ENCODE results near the gene SLC6A12. TPM values are rescaled to one million over a fixed set of nuclear protein-coding genes. Genes with fewer than 3 reads are reported as not detected.

SLC6A12 gene
- total RNA-seq, 2 donors from 2014 or later: 0.70 to 1.3 TPM

- no peak for ATAC-seq (replicated peaks in 1 of 2)
- no peaks in the 10 kb centered on the region for H3K4me1 Mint-ChIP-seq (ENCODE audit: low read depth)
- no peak for DNase-seq
- no peak overlapping the region for H3K4me3 Mint-ChIP-seq
- H3K9me3 Mint-ChIP-seq: no peaks in the 10 kb centered on the region
- no peaks in the 10 kb centered on the region for H3K36me3 Mint-ChIP-seq (ENCODE audit: insufficient read depth in 2 of 2)
- H3K27me3 Mint-ChIP-seq (ENCODE audit: low read depth): peaks cover 67% of the 10 kb centered on the region
- H3K27ac Mint-ChIP-seq: no peak overlapping the region
Measured at GRCh38 chr12:209246-209645, 4.7 kb downstream of the SLC6A12 start.

GRCh38 chr12:208813-209212 lies 5.1 kb downstream of the SLC6A12 start:
- DNase-seq (no peak), ATAC-seq (replicated peaks in 1 of 2) (no peak)
- no peaks in the 10 kb centered on the region for H3K36me3 Mint-ChIP-seq (ENCODE audit: insufficient read depth in 2 of 2)
- no peaks in the 10 kb centered on the region for H3K4me1 Mint-ChIP-seq (ENCODE audit: low read depth)
- no peaks in the 10 kb centered on the region for H3K9me3 Mint-ChIP-seq
- peaks cover 70% of the 10 kb centered on the region for H3K27me3 Mint-ChIP-seq (ENCODE audit: low read depth)
- no peak overlapping the region for H3K4me3 Mint-ChIP-seq
- H3K27ac Mint-ChIP-seq: no peak overlapping the region

- H3K4me3 Mint-ChIP-seq: no peak overlapping the region
- H3K9me3 Mint-ChIP-seq: no peaks in the 10 kb centered on the region
- no peaks in the 10 kb centered on the region for H3K4me1 Mint-ChIP-seq (ENCODE audit: low read depth)
- H3K27ac Mint-ChIP-seq: no peak overlapping the region
- no peaks in the 10 kb centered on the region for H3K36me3 Mint-ChIP-seq (ENCODE audit: insufficient read depth in 2 of 2)
- no peak for DNase-seq
- peaks cover 61% of the 10 kb centered on the region for H3K27me3 Mint-ChIP-seq (ENCODE audit: low read depth)
- ATAC-seq (replicated peaks in 1 of 2): no peak
Measured at GRCh38 chr12:207804-208203, 6.2 kb downstream of the SLC6A12 start.

GRCh38 chr12:206746-207440 lies 7.1 kb downstream of the SLC6A12 start:
- no peak for DNase-seq
- H3K4me3 Mint-ChIP-seq: no peak overlapping the region
- no peak overlapping the region for H3K27ac Mint-ChIP-seq
- ATAC-seq (replicated peaks in 1 of 2): no peak
- no peaks in the 10 kb centered on the region for H3K4me1 Mint-ChIP-seq (ENCODE audit: low read depth)
- peaks cover 64% of the 10 kb centered on the region for H3K27me3 Mint-ChIP-seq (ENCODE audit: low read depth)
- H3K9me3 Mint-ChIP-seq: no peaks in the 10 kb centered on the region
- H3K36me3 Mint-ChIP-seq (ENCODE audit: insufficient read depth in 2 of 2): no peaks in the 10 kb centered on the region

- DNase-seq: no peak
- no peaks in the 10 kb centered on the region for H3K9me3 Mint-ChIP-seq
- no peak overlapping the region for H3K27ac Mint-ChIP-seq
- no peak overlapping the region for H3K4me3 Mint-ChIP-seq
- H3K27me3 Mint-ChIP-seq (ENCODE audit: low read depth): peaks cover 61% of the 10 kb centered on the region
- H3K36me3 Mint-ChIP-seq (ENCODE audit: insufficient read depth in 2 of 2): no peaks in the 10 kb centered on the region
- H3K4me1 Mint-ChIP-seq (ENCODE audit: low read depth): no peaks in the 10 kb centered on the region
- ATAC-seq (replicated peaks in 1 of 2): no peak
Measured at GRCh38 chr12:205026-205425, 8.9 kb downstream of the SLC6A12 start.

GRCh38 chr12:204261-204678 lies 9.7 kb downstream of the SLC6A12 start:
- peaks cover 53% of the 10 kb centered on the region for H3K27me3 Mint-ChIP-seq (ENCODE audit: low read depth)
- H3K27ac Mint-ChIP-seq: no peak overlapping the region
- no peak overlapping the region for H3K4me3 Mint-ChIP-seq

GRCh38 chr12:203462-204260 lies 10.3 kb downstream of the SLC6A12 start:
- no peaks in the 10 kb centered on the region for H3K36me3 Mint-ChIP-seq (ENCODE audit: insufficient read depth in 2 of 2)
- H3K4me3 Mint-ChIP-seq: no peak overlapping the region
- peaks cover 47% of the 10 kb centered on the region for H3K27me3 Mint-ChIP-seq (ENCODE audit: low read depth)
- H3K9me3 Mint-ChIP-seq: no peaks in the 10 kb centered on the region
- DNase-seq: no peak
- ATAC-seq (replicated peaks in 1 of 2): no peak
- no peaks in the 10 kb centered on the region for H3K4me1 Mint-ChIP-seq (ENCODE audit: low read depth)
- H3K27ac Mint-ChIP-seq: no peak overlapping the region

More at GRCh38 chr12:204261-204678, 9.7 kb downstream of the SLC6A12 start:
- no peaks in the 10 kb centered on the region for H3K4me1 Mint-ChIP-seq (ENCODE audit: low read depth)
- no peaks in the 10 kb centered on the region for H3K9me3 Mint-ChIP-seq
- no peak for DNase-seq
- ATAC-seq (replicated peaks in 1 of 2): no peak
- H3K36me3 Mint-ChIP-seq (ENCODE audit: insufficient read depth in 2 of 2): no peaks in the 10 kb centered on the region

- H3K27me3 Mint-ChIP-seq (ENCODE audit: low read depth): peaks cover 47% of the 10 kb centered on the region
- DNase-seq: no peak
- no peak overlapping the region for H3K27ac Mint-ChIP-seq
- no peaks in the 10 kb centered on the region for H3K36me3 Mint-ChIP-seq (ENCODE audit: insufficient read depth in 2 of 2)
- no peaks in the 10 kb centered on the region for H3K9me3 Mint-ChIP-seq
- no peak overlapping the region for H3K4me3 Mint-ChIP-seq
- no peaks in the 10 kb centered on the region for H3K4me1 Mint-ChIP-seq (ENCODE audit: low read depth)
- ATAC-seq (replicated peaks in 1 of 2): no peak
Measured at GRCh38 chr12:203074-203461, 10.9 kb downstream of the SLC6A12 start.

GRCh38 chr12:202081-202731 lies 11.8 kb downstream of the SLC6A12 start:
- Mint-ChIP-seq H3K9me3 (peaks cover 0 to 2% of the 10 kb centered on the region in 2 donors), H3K36me3 (ENCODE audit: insufficient read depth in 2 of 2) (no peaks in the 10 kb centered on the region), H3K4me1 (ENCODE audit: low read depth) (no peaks in the 10 kb centered on the region), H3K4me3 (peak overlapping the region in 1 of 2 donors; percentile 75), H3K27ac (no peak overlapping the region), H3K27me3 (ENCODE audit: low read depth) (peaks cover 47% of the 10 kb centered on the region)
- DNase-seq: no peak
- no peak for ATAC-seq (replicated peaks in 1 of 2)

GRCh38 chr12:201361-201760 lies 12.6 kb downstream of the SLC6A12 start:
- DNase-seq: no peak
- Mint-ChIP-seq H3K27ac (no peak overlapping the region), H3K27me3 (ENCODE audit: low read depth) (peaks cover 45% of the 10 kb centered on the region), H3K9me3 (peaks cover 2 to 3% of the 10 kb centered on the region in 2 donors), H3K4me1 (ENCODE audit: low read depth) (no peaks in the 10 kb centered on the region), H3K36me3 (ENCODE audit: insufficient read depth in 2 of 2) (no peaks in the 10 kb centered on the region), H3K4me3 (no peak overlapping the region)
- no peak for ATAC-seq (replicated peaks in 1 of 2)

- DNase-seq: no peak
- Mint-ChIP-seq H3K36me3 (ENCODE audit: insufficient read depth in 2 of 2) (no peaks in the 10 kb centered on the region), H3K27me3 (ENCODE audit: low read depth) (peaks cover 20% of the 10 kb centered on the region), H3K4me3 (no peak overlapping the region), H3K27ac (no peak overlapping the region), H3K4me1 (ENCODE audit: low read depth) (no peaks in the 10 kb centered on the region), H3K9me3 (peaks cover 2 to 3% of the 10 kb centered on the region in 2 donors)
- ATAC-seq (replicated peaks in 1 of 2): no peak
Measured at GRCh38 chr12:198705-199104, 15.3 kb downstream of the SLC6A12 start.

- no peak overlapping the region for H3K27ac Mint-ChIP-seq
- H3K36me3 Mint-ChIP-seq (ENCODE audit: insufficient read depth in 2 of 2): no peaks in the 10 kb centered on the region
- H3K9me3 Mint-ChIP-seq: peaks cover 2 to 3% of the 10 kb centered on the region in 2 donors
- H3K4me3 Mint-ChIP-seq: no peak overlapping the region
- H3K4me1 Mint-ChIP-seq (ENCODE audit: low read depth): no peaks in the 10 kb centered on the region
- H3K27me3 Mint-ChIP-seq (ENCODE audit: low read depth): peaks cover 20% of the 10 kb centered on the region
- no peak for ATAC-seq (replicated peaks in 1 of 2)
- DNase-seq: no peak
Measured at GRCh38 chr12:197911-198695, 15.9 kb downstream of the SLC6A12 start.

GRCh38 chr12:197347-197746 lies 16.6 kb downstream of the SLC6A12 start:
- no peak overlapping the region for H3K4me3 Mint-ChIP-seq
- DNase-seq (no peak), ATAC-seq (replicated peaks in 1 of 2) (no peak)
- H3K9me3 Mint-ChIP-seq: peaks cover 2 to 3% of the 10 kb centered on the region in 2 donors
- H3K4me1 Mint-ChIP-seq (ENCODE audit: low read depth): no peaks in the 10 kb centered on the region
- peaks cover 14% of the 10 kb centered on the region for H3K27me3 Mint-ChIP-seq (ENCODE audit: low read depth)
- H3K27ac Mint-ChIP-seq: no peak overlapping the region
- no peaks in the 10 kb centered on the region for H3K36me3 Mint-ChIP-seq (ENCODE audit: insufficient read depth in 2 of 2)
